GM08714 (cell line): Measurements from ENCODE around the gene ADAMTS15.

Source experiments
- H3K4me3 ChIP-seq: fragments of 200-500 bp; sonication (Bioruptor generic); 2 replicates; pipeline ENCODE4 v1.5.1; 2014; ENCODE audit warnings: mild to moderate bottlenecking, low read length, inconsistent platforms
- ZNF274 ChIP-seq: IDR thresholded peaks from 2 replicates; pipeline ENCODE4 v1.6.1; 2012; ENCODE audit warnings: mild to moderate bottlenecking, low read depth, low read length

Gene ADAMTS15

DNA sequence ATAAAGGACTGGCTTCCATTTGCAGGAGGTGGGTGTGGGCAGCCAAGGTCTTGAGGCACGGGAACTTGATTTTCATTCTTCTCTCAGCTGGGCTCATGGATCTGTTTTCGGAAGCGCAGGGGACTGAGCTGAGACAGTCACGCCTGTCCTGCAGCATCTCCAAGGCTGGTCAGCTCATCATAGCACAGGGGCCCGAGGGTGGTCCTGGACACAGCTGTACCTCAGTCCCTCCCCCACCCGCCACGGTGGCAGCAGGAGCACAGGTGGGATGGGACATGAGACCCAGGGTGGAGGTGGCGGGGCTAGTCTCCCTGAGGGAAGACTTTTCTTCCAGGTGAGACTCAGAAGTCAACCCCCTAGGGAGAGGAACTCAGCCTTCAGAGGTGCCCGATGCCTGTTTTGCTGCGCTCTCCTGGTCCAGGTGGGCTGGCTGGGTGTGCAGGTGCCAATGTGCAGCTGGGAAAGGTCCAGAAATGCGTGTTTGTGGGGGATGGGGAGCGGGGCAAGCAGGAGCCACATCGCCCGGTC, 23.8 kb upstream of the ADAMTS15 start:
- no peak overlapping the region for H3K4me3 ChIP-seq
- no peak for TF ChIP-seq ZNF274

DNA sequence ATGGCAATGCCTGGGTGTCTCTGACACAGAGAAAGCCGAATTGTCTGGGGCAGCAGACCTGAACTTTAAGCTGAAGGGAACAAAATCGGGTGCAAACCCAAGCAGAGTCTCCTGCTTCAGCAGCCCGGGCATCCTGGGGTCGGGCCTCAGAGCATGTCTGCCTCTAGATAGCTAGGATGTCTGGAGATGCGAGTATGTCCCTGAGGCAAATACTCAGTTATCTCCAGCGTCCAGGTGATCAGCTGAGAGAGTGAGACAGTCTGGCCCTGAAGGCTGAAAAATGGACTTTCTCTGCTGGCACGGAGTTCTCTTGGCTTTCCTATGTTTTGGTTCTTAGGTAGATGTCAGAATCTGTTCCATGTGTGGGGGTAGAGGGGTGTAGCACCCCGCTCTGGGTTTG, 23.3 kb upstream of the ADAMTS15 start:
- no peak overlapping the region for H3K4me3 ChIP-seq
- TF ChIP-seq ZNF274: no peak

DNA sequence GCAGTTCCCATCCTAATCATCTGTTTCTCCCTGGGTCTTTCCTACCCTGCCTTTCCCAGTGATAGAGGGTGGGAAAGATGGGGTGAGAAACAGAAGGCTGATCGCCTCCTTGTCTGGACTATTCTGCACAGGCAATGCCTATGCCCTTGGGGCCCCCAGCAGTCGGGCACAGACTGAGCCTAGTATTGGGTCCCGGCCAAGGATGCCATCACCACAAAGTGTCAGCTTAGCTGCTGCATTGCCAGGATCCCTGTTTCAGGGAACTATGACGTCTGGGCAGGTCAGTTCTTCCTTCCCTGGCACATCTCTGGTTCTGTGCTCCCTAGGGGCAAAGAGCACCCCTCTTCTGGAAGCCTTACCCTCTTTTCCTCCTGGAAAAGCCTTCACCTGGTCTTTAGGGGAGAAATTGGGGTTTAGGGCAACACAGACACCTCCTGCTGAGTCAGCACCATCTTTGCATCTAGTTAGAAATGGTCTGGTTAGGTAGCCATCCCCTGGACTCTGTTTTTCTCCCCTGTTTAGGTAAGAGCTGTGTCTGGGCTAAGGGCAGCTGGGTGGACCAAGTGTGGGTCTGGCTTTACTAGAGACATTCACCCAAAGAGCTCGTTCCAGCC, 22.1 kb upstream of the ADAMTS15 start:
- H3K4me3 ChIP-seq: no peak overlapping the region
- no peak for TF ChIP-seq ZNF274

DNA sequence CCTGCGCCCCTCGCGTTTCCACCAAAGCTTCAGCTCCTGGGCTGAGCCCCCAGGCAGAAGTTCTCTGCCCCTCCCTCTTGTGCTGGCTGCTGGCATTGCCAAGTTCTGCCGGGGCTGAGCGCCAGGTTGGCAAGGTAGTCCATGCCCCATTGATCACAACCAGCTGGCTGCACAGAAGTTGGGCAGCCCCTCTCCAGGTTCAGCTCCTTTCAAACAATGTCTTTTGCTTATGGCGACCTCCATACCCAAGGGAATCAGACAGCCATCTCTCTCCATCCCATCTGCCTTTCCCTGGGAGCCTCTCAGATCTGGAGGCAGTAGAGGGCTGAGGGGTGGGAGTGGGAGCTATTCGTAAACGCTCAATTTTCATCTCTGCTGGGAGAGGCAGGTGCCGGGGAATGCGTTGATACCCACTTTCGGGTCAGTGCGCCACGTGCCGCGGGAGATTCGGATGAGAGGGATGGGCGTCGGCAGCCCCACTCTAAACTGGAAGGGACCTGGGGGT, 21.6 kb upstream of the ADAMTS15 start:
- no peak overlapping the region for H3K4me3 ChIP-seq
- no peak for TF ChIP-seq ZNF274

DNA sequence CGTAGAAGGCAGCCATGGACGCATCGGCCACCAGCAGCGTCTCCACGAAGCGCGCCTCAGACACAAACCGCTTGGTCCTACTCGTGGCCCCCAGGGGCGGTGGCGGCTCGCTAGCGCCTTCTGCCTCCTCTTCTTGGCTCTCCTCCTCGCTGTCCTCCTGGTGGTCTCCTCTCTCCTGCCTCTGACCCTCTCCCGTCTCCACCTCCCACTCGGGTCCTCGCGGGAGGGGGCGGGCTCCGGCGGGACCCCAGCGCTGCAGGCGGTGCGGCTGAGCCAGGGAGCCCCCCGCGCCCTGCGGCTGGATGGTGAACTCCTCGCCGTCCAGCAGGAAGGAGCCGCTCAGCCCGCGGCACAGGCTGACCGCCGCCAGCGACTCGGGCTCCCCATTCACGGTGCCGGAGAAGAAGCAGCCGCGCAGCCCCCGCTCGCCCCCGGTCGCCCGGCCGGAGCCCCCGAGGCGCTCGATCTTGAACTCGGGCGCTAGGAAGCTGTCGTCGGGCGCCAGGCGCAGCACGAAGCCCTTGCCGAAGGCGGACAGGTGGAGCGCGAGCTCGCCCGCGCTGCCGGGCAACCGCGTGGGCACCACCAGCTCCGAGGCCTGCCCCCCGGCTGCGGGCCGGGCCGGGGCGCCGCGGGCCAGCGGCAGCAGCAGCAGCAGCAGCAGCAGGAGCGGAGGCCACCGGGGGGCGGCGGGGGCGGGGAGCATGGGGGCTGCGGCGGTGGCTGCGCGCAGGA, 20.7 kb upstream of the ADAMTS15 start:
- no peak for TF ChIP-seq ZNF274
- H3K4me3 ChIP-seq: no peak overlapping the region

DNA sequence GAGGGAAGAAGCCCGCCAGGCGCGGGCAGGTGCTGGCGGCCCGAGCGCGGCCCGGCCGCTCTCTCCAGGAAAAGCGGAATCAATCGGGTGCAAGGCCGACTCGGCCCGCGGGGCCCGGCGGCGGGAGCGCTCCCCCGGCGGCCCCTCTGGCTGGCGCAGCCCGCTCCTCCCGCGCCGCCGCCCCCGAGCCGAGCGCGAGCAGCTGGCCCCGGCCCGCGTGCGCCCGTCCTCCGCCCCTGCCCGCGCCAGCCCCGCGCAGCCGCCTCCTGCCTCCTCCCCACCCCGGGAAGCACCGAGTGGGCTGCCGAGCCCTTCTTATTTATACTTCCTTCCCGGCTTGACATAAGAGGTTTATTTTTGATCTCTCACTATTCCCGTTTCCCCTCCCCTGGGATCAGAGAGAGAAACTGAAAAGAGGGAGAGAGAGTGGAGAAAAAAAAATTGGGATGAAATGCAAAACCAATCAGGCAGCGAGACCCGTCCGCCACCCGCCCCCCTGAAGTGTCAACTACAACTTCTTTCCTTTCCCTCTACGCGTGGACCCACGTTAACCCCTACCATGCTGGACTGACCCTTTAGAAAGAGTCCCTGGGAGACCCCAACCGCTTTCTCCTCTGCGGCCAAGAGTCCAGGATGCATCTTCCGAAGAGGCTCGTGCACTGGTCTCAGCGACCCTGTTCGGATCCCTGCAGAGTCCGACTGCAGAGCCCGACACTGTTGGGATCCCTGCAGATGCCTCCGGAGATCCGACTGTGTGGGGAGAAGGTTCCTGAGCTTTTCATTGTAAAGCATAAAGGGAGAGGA, 19.9 kb upstream of the ADAMTS15 start, which contains the start of gene ADAMTS8:
TSS of gene ADAMTS8 (minus strand) at position 294 of the 804 bp plus-strand sequence. CDS start 323 bp downstream, outside the sequence.
- no peak within 1 kb of the TSS for H3K4me3 ChIP-seq
- no peak for TF ChIP-seq ZNF274

DNA sequence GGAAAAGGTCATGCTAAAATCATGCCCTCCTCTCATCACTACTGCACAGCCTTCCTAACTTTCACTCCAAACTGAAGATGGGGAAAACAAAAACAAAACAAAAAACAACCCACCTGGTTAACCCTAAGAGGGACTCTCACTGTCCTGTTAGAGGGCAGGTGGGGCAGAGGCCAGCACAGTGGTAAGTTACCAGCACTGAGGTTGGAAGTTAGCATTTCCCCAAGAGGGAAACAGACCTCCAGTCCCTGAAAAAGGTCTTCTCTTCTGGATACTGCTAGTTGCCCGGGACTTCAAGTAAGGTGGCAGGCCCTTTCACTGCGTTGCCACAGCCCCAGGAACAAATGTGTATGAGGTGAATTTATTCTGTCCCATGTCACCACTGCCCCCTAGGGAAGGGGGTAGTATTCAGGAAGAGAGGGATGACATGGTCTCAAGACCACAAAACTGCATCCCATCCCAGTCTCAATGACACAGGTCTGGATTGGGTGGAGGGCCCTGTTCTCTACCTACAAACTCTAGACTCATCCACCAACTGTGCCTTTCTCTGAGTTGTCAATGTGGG, 19.2 kb upstream of the ADAMTS15 start:
- no peak for TF ChIP-seq ZNF274
- no peak overlapping the region for H3K4me3 ChIP-seq

DNA sequence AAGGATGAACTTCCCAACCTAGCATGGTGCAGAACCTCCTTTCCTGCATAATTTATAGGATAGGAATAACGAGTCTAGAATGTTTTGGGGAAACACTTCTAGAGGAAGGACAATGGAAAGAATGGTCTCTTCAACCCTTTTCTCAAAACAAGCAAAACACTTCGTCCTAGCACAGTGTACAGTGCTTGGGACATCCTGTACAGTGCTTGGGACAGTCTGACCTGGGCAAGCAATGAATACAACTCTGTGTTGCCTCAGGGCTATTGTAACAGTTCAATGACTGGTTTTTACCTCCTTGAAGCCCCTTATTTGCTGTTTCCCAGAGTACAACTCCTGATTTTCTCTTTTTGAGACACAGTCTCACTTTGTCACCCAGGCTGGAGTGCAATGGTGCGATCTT, 18.5 kb upstream of the ADAMTS15 start:
- no peak for TF ChIP-seq ZNF274
- no peak overlapping the region for H3K4me3 ChIP-seq

DNA sequence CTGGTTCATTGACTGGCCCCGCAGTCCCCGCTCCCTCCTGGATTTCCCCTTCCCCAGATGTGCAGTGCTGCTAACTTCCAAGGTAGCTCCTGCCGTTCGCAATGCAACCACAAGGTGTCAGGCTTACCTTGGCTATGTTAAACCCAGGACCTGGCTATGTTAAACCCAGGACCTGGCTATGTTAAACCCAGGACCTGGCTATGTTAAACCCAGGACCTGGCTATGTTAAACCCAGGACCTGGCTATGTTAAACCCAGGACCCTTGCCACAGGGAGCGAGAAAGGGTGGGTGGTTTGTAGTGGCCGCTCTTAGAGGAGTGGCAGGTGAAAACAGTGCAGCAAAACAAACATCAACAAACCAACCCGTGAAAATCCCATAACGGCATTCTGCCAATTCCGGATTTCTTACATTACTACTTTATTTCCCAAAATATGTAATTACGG, 17.1 kb upstream of the ADAMTS15 start:
- TF ChIP-seq ZNF274: no peak
- H3K4me3 ChIP-seq: no peak overlapping the region

DNA sequence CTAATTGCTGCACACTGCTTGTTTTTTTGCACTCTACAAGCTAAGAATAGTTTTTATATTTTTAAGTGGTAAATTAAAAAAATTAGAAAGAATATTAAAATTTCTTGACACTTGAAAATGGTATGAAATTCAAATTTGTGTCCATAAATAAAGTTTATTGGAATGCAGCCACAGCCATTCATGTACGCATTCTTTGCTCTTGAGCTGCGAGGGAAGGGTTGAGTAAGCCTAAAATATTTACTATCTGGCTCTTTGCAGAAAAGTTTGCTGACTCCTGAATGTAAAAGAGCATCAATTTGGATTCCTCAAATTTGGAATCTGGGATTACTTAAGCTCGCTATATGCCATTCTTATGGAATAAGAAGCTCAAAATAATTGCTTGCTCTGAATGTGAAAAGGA, 16.6 kb upstream of the ADAMTS15 start:
- TF ChIP-seq ZNF274: no peak
- no peak overlapping the region for H3K4me3 ChIP-seq

DNA sequence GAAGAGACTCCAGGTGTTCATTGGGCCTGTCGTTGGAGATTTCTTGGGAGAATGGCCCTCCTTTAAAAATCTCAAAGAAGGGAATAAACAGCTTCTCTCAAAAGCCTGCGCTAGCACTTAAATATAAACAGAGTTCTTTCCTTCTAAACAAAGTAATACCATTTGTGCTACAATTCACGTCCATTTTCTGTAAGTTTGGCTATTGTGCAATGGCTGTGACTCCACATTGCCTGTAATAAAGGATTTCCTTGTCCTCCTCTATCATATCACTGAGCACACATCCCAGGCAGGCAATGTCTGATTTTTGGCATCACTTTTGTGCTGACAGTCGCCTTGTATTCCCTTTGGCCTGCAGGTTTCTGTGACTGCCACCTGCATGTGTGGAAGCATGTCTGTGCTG, 15.1 kb upstream of the ADAMTS15 start:
- no peak for TF ChIP-seq ZNF274
- H3K4me3 ChIP-seq: no peak overlapping the region

DNA sequence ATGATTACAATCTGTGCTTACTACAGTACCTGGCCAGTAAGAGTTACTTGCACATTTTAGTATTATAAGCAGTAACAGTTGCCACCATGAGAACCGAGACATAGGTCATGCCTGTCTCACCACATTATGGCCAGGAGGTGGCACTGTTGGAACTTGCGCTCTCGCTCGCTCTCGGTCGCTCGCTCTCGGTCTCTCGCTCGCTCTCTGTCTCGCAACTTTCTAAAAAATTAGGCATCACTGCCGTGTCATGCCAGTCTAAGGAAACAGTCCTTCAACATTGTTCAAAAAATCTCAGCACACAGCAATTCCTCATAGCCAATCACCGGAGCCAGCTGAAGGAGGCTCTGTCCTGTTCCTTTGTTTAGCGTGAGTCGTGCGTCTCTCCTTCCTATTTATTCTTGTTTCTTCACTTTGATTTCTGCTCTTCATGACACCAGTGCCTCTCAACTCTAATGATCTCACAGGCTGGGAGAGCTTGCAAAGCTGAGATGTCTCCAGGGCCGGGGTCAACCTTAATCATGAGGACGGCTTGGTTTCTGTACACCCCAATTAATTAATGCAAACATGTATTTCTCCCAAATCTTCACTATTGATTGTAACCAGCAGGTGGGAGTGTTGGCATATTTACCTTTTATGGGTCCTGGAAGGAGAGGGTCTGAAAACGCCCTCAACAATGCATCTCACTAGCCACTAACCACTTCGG, 13.8 kb upstream of the ADAMTS15 start:
- peak overlapping the region; percentile 50 for H3K4me3 ChIP-seq
- TF ChIP-seq ZNF274: no peak

DNA sequence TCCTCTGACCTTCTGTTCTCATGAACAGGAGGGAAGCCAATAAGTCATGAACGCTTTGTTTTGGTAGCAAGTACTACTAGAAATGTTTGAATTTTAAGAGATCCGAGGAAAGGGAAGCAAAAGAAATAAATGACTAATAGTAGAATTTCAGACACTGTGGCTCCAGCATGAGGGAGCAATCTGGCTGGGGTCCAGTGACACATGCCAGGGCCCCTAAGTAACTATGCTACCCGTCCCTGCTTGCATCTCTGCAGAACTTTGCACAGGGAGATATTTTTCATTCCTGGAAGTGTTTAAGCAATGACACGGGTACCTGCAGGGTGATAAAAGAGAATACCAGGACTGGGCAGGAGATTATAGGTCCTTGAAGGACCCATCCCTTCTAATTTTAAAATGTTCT, 12.8 kb upstream of the ADAMTS15 start:
- no peak overlapping the region for H3K4me3 ChIP-seq
- no peak for TF ChIP-seq ZNF274
